Body of pancreas (tissue), 4 donors: ENCODE measurements around the gene IFRD2.
A peak's percentile ranks its signal among the peaks of the same experiment; 100 is the strongest.

Experiments used
- POLR2A ChIP-seq, 3 donors: fragments of 450-650 bp; IDR thresholded peaks; one replicate each; pipeline ENCODE4 v1.6.1; 2016; ENCODE audit warnings: antibody characterized with exemption in 3 of 3, mild to moderate bottlenecking in 2 of 3
- TF ChIP-seq, protein P1 (sequence below), 7 experiments: fragments of 450-650 bp in 4 of 7; fragments of 200-600 bp in 3 of 7; sonication (generic) in 3 of 7; IDR thresholded peaks; one replicate each; pipeline ENCODE4 v1.5.1; 2016 to 2019; ENCODE audit warnings: antibody characterized with exemption in 7 of 7

DNA sequence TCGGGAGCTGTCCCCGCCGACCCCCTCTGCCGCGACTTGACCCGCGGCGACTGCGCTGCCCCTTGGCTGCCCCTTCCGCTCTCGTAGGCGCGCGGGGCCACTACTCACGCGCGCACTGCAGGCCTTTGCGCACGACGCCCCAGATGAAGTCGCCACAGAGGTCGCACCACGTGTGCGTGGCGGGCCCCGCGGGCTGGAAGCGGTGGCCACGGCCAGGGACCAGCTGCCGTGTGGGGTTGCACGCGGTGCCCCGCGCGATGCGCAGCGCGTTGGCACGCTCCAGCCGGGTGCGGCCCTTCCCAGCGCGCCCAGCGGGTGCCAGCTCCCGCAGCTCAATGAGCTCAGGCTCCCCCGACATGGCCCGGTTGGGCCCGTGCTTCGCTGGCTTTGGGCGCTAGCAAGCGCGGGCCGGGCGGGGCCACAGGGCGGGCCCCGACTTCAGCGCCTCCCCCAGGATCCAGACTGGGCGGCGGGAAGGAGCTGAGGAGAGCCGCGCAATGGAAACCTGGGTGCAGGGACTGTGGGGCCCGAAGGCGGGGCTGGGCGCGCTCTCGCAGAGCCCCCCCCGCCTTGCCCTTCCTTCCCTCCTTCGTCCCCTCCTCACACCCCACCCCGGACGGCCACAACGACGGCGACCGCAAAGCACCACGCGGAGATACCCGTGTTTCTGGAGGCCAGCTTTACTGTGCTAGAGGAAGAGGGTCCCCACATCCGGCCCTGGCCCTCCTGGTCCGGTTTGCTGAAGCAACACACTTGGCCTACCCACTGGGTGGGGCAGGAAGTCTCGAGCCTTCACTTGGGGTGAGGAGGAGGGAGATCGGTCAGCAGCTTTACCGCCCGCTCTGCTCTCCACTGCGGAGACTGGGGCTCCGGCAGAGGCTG is 48.5 kb upstream of the IFRD2 start, which contains the start of gene RASSF1:
- TF ChIP-seq, protein P1, sequence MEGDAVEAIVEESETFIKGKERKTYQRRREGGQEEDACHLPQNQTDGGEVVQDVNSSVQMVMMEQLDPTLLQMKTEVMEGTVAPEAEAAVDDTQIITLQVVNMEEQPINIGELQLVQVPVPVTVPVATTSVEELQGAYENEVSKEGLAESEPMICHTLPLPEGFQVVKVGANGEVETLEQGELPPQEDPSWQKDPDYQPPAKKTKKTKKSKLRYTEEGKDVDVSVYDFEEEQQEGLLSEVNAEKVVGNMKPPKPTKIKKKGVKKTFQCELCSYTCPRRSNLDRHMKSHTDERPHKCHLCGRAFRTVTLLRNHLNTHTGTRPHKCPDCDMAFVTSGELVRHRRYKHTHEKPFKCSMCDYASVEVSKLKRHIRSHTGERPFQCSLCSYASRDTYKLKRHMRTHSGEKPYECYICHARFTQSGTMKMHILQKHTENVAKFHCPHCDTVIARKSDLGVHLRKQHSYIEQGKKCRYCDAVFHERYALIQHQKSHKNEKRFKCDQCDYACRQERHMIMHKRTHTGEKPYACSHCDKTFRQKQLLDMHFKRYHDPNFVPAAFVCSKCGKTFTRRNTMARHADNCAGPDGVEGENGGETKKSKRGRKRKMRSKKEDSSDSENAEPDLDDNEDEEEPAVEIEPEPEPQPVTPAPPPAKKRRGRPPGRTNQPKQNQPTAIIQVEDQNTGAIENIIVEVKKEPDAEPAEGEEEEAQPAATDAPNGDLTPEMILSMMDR (IDR thresholded peaks at IDR 0.05) = no peak
- TF ChIP-seq POLR2A (IDR thresholded peaks at IDR 0.05) = peak in 1 of 3 donors; percentile 61
